Colon (tissue), 2 donors: ENCODE results near the gene RRBP1.
"Not testable (repeated sequence)": the region's sequence is repeated elsewhere in the genome, so short reads cannot be mapped to it uniquely, and the experiment has no call there.

Source experiments
- FAIRE-seq: peaks from 2 replicates; lab custom pipeline; 2012; peaks lifted over from hg19 to GRCh38; lab: Jason Lieb, UNC
- donor health status: control.
- donor health status: control.

The RRBP1 gene

GRCh38 chr20:17663486-17663885 is 18.6 kb downstream of the RRBP1 start:
- no peak for FAIRE-seq

- FAIRE-seq = no peak
Observed at GRCh38 chr20:17663040-17663399, 19.0 kb downstream of the RRBP1 start.

DNA sequence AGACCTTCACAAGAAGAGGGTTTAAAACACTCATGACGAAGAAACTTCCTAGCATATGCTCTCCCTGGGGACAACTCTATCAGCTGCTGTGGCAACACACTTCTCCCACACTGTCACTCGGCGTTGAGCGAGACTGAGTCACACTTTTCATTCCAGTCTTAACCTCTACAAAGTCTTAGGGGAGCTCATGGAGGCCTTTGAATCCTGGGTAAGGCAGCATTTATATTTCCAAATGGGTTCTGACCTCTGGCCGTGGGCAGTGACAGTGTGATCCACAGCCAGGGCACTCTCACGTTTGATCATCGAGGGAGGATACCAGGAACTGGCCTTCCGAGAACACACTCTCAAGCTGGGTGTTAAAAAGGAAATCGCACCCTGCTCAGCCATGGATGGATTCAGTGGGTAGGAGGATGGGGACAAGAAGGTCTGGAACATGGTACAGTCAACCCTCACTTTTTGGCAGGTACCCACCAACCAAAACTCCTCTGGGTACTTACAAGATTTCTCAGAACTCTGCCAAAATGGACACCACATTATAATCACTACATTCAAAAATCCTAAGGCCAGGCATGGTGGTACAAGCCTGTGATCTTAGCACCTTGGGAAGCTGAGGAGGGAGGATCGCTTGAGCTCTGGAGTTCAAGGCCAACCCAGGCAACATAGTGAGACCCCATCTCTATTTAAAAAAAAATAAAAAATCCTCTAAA is 19.6 kb downstream of the RRBP1 start:
- no peak for FAIRE-seq

GRCh38 chr20:17661121-17661744 is 20.8 kb downstream of the RRBP1 start:
- FAIRE-seq = no peak

- FAIRE-seq = no peak
Observed at GRCh38 chr20:17660667-17661066, 21.4 kb downstream of the RRBP1 start.

DNA sequence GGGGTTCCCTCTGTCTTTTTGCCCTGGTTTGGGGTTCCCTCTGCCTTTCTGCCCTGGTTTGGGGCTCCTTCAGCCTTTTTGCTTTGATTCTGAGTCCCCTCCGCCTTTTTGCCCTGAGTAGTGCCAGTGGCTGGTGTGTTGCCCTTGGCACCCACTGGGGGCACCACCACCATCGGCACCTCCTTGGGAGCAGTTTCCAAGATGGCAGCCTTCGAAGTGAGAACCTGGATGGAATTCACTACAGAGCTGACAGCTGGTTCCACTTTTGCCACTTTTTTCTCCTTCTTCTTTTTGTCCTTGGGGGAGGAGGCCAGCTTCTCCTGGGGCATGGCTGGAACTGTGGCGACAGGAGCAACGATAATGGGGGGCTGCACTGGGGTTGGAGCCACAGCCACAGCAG is 22.2 kb downstream of the RRBP1 start:
- FAIRE-seq = no peak

- FAIRE-seq = not testable (repeated sequence)
Observed at GRCh38 chr20:17659344-17659743, 22.7 kb downstream of the RRBP1 start.

- no peak for FAIRE-seq
Observed at GRCh38 chr20:17658648-17658993, 23.4 kb downstream of the RRBP1 start.

GRCh38 chr20:17657898-17658647 is 24.0 kb downstream of the RRBP1 start:
- no peak for FAIRE-seq

- FAIRE-seq = no peak
Observed at GRCh38 chr20:17657079-17657825, 24.8 kb downstream of the RRBP1 start.

GRCh38 chr20:17655865-17656479 is 26.1 kb downstream of the RRBP1 start:
- no peak for FAIRE-seq

GRCh38 chr20:17655286-17655651 is 26.8 kb downstream of the RRBP1 start:
- no peak for FAIRE-seq

- no peak for FAIRE-seq
Observed at GRCh38 chr20:17654649-17655285, 27.3 kb downstream of the RRBP1 start.

- FAIRE-seq = no peak
Observed at GRCh38 chr20:17653835-17654648, 28.0 kb downstream of the RRBP1 start.

DNA sequence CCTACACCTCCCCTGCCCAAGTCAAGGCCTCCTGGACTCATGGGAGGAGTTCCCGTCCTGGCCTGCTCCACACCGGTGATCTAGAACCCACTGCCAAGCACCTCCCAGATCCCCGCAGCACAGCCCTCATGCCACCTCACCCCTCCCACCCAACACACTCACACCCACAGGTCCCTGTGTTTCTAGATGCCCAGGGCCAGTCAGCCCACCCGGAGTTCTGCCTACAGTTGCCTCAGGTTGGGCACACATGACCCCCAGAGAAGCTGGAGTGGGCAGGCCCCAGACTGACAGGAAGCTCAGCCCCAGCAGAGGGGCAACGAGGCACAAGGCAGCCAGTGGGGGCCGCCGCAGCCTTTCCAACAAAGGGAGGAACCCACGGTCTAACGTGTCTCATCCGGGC is 29.6 kb downstream of the RRBP1 start:
- FAIRE-seq = no peak

- no peak for FAIRE-seq
Observed at GRCh38 chr20:17651760-17652388, 30.2 kb downstream of the RRBP1 start.

- FAIRE-seq = no peak
Observed at GRCh38 chr20:17651129-17651759, 30.8 kb downstream of the RRBP1 start.

- FAIRE-seq = no peak
Observed at GRCh38 chr20:17650301-17651128, 31.5 kb downstream of the RRBP1 start.
